Measurements from ENCODE around the gene SH3GL3. TPM values are rescaled to one million over a fixed set of nuclear protein-coding genes. Genes with fewer than 3 reads are reported as not detected.

Gene SH3GL3
- total RNA-seq, 1 donor from 2014 or later: 2.8 TPM

DNA sequence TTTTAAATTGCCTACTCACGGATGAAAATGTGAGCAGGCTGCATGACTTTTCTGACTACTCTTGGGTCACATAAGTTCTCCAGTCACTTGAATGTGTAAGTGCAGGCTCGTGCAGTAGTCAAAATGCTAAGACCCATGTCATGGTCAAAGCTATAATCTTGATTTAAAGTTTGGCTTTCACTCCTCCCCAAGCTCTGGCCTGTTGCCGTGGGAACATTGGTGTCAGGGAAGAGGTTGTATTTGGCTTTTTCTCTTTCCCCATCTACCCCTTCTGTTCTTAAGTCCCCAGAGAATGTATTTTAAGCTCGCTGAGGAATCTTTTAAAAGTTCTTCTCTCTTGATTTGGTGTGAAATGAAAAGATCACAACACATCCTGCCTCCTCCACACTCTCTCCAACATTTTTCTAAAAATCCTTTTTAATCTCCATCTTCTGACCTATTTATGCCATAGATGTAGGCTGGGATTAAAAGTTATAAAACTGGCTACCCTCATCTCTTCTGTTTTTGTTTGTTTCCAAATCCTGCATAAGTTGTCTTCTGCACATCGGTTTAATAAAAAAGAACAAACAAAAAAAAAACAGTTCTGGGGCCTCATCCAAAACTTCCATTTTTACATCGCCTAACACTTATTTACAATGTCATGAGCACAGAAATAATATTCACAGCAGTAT, 145.4 kb downstream of the SH3GL3 start:
- Mint-ChIP-seq H3K27me3 (ENCODE audit: unreplicated experiment) (no peaks in the 10 kb centered on the region), H3K4me3 (ENCODE audit: unreplicated experiment) (no peak overlapping the region), H3K36me3 (ENCODE audit: unreplicated experiment) (no peaks in the 10 kb centered on the region), H3K9me3 (ENCODE audit: unreplicated experiment) (peaks cover 2% of the 10 kb centered on the region), H3K4me1 (ENCODE audit: low read depth, unreplicated experiment) (peaks cover 6% of the 10 kb centered on the region), H3K27ac (ENCODE audit: unreplicated experiment) (no peak overlapping the region)
- no peak for DNase-seq
- TF ChIP-seq, protein P1, sequence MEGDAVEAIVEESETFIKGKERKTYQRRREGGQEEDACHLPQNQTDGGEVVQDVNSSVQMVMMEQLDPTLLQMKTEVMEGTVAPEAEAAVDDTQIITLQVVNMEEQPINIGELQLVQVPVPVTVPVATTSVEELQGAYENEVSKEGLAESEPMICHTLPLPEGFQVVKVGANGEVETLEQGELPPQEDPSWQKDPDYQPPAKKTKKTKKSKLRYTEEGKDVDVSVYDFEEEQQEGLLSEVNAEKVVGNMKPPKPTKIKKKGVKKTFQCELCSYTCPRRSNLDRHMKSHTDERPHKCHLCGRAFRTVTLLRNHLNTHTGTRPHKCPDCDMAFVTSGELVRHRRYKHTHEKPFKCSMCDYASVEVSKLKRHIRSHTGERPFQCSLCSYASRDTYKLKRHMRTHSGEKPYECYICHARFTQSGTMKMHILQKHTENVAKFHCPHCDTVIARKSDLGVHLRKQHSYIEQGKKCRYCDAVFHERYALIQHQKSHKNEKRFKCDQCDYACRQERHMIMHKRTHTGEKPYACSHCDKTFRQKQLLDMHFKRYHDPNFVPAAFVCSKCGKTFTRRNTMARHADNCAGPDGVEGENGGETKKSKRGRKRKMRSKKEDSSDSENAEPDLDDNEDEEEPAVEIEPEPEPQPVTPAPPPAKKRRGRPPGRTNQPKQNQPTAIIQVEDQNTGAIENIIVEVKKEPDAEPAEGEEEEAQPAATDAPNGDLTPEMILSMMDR (IDR thresholded peaks at IDR 0.05; ENCODE audit: partially characterized antibody, unreplicated experiment): no peak

DNA sequence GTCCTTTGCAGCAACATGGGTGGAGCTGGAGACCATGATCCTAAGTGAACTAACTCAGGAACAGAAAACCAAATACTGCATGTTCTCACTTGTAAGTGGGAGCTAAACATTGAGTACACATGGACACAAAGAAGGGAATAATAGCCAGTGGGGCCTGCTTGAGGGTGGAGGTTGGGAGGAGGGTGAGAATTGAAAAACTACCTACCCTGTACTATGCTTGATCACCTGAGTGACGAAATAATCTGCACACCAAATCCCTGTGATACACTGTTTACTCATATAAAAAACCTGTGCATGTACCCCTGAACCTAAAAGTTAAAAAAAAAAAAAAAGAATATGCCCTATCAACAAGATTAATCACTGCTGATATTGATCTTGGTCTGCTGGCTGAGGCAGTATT, 148.1 kb downstream of the SH3GL3 start:
- Mint-ChIP-seq H3K36me3 (ENCODE audit: unreplicated experiment) (no peaks in the 10 kb centered on the region), H3K27ac (ENCODE audit: unreplicated experiment) (no peak overlapping the region), H3K27me3 (ENCODE audit: unreplicated experiment) (no peaks in the 10 kb centered on the region), H3K4me1 (ENCODE audit: low read depth, unreplicated experiment) (peaks cover 6% of the 10 kb centered on the region), H3K9me3 (ENCODE audit: unreplicated experiment) (no peaks in the 10 kb centered on the region), H3K4me3 (ENCODE audit: unreplicated experiment) (no peak overlapping the region)
- TF ChIP-seq, protein P1 (IDR thresholded peaks at IDR 0.05; ENCODE audit: partially characterized antibody, unreplicated experiment): no peak
- no peak for DNase-seq

DNA sequence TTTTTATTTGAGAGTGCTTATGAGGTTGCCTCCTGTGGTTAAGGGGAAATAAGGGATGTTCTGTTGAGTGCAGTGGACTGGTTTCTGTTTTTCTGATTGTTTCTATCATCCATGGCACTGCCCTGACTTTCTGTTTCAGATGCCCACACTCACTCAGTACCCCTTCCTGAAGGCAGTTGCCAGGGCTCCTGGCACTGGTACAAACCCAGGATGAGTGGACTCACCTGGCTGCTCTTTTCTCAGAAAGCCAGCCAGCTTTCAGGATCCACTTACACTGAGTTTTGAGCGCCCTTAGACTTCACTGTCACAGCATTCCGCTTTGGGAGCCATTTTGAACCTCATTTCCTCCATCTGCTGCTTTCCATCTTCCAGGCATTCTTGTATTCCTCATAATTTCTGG, 150.9 kb downstream of the SH3GL3 start:
- Mint-ChIP-seq H3K4me3 (ENCODE audit: unreplicated experiment) (no peak overlapping the region), H3K36me3 (ENCODE audit: unreplicated experiment) (no peaks in the 10 kb centered on the region)

DNA sequence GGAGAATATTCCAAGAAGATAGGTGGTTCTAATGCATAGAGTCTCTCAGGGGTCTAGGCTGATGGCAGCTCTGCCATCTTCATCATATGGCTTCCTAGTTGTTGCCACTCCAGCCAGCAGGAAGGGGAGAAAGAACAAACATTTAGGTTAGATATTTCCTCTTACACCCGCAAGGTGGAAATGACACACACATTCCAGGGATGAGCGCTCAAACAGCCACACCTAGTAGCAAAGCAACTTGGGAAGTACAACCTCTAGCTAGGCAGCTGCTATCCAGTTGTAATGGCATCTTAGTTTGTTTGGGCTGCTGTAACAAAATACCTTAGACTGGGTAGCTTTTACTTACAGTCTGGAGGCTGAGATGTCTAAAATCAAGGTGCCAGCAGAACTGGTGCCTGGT, 154.9 kb downstream of the SH3GL3 start:
- Mint-ChIP-seq H3K27me3 (ENCODE audit: unreplicated experiment) (no peaks in the 10 kb centered on the region), H3K36me3 (ENCODE audit: unreplicated experiment) (no peaks in the 10 kb centered on the region), H3K9me3 (ENCODE audit: unreplicated experiment) (no peaks in the 10 kb centered on the region), H3K27ac (ENCODE audit: unreplicated experiment) (no peak overlapping the region), H3K4me3 (ENCODE audit: unreplicated experiment) (no peak overlapping the region), H3K4me1 (ENCODE audit: low read depth, unreplicated experiment) (no peaks in the 10 kb centered on the region)
- DNase-seq: no peak
- TF ChIP-seq, protein P1 (IDR thresholded peaks at IDR 0.05; ENCODE audit: partially characterized antibody, unreplicated experiment): no peak

More for the DNA sequence above, 150.9 kb downstream of the SH3GL3 start:
- Mint-ChIP-seq H3K27me3 (ENCODE audit: unreplicated experiment) (no peaks in the 10 kb centered on the region), H3K4me1 (ENCODE audit: low read depth, unreplicated experiment) (no peaks in the 10 kb centered on the region), H3K9me3 (ENCODE audit: unreplicated experiment) (no peaks in the 10 kb centered on the region), H3K27ac (ENCODE audit: unreplicated experiment) (no peak overlapping the region)
- TF ChIP-seq, protein P1 (IDR thresholded peaks at IDR 0.05; ENCODE audit: partially characterized antibody, unreplicated experiment): no peak
- DNase-seq: no peak

DNA sequence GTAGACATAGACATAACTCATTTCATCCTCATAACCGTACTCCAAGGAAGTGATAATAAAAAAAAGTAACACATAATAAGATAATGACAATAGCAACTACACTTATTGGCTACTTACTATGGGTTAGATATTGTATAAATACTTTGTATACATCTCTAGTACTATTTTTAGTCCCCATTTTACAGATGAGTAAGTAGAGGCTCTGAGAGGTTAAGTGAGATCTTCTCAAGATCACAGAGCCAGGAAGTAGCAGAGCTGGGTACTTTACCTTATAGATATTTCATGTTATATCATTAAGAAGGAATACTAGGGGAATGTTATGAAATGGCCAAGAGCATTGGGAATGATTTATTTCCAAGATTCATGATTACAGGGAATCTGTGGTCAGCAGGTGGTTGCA, 157.4 kb downstream of the SH3GL3 start:
- Mint-ChIP-seq H3K36me3 (ENCODE audit: unreplicated experiment) (no peaks in the 10 kb centered on the region), H3K4me1 (ENCODE audit: low read depth, unreplicated experiment) (peaks cover 2% of the 10 kb centered on the region), H3K27me3 (ENCODE audit: unreplicated experiment) (no peaks in the 10 kb centered on the region), H3K9me3 (ENCODE audit: unreplicated experiment) (no peaks in the 10 kb centered on the region), H3K4me3 (ENCODE audit: unreplicated experiment) (no peak overlapping the region), H3K27ac (ENCODE audit: unreplicated experiment) (no peak overlapping the region)
- no peak for DNase-seq
- TF ChIP-seq, protein P1 (IDR thresholded peaks at IDR 0.05; ENCODE audit: partially characterized antibody, unreplicated experiment): no peak

All from glutamatergic neuron (in vitro differentiated cells).